GM12878 (cell line): ENCODE results near the gene TRAPPC4.

Experiments
- CTCF ChIP-seq, 3 experiments: IDR thresholded peaks in 2 of 3; conservative IDR thresholded peaks in 1 of 3; 2 replicates each; pipeline ENCODE4 v1.5.1; 2011; ENCODE audit warnings: low read depth in 3 of 3, low read length in 3 of 3, mild to moderate bottlenecking in 3 of 3, control low read depth in 2 of 3, moderate library complexity in 2 of 3, inconsistent platforms in 1 of 3, mixed read lengths in 1 of 3; ENCODE audit not compliant: control insufficient read depth in 2 of 3, insufficient read depth in 1 of 3; ENCODE audit errors: extremely low read depth in 1 of 3
- ELK1 ChIP-seq: IDR thresholded peaks from 2 replicates; pipeline ENCODE4 v1.6.1; 2012; ENCODE audit warnings: low read depth, low read length, improper control_type of control experiment
- GABPA ChIP-seq: IDR thresholded peaks from 2 replicates; pipeline ENCODE4 v1.6.1; 2014; ENCODE audit warnings: antibody characterized with exemption, low read depth, mild to moderate bottlenecking, inconsistent platforms
- MEF2B ChIP-seq: fragments of 450-650 bp; IDR thresholded peaks from 2 replicates; pipeline ENCODE4 v1.6.1; 2018; ENCODE audit warnings: mild to moderate bottlenecking, moderate library complexity; ENCODE audit not compliant: partially characterized antibody, poor library complexity, severe bottlenecking
- MXI1 ChIP-seq: fragments of 150-350 bp; IDR thresholded peaks from 2 replicates; pipeline ENCODE4 v1.6.1; 2011; ENCODE audit warnings: low read depth, mild to moderate bottlenecking, inconsistent platforms, low read length, improper control_type of control experiment
- NFYB ChIP-seq: IDR thresholded peaks from 2 replicates; pipeline ENCODE4 v1.6.1; 2011; ENCODE audit warnings: low read depth, mild to moderate bottlenecking, low read length, improper control_type of control experiment, moderate library complexity; ENCODE audit not compliant: insufficient read depth
- POLR2A ChIP-seq: IDR thresholded peaks from 2 replicates; pipeline ENCODE4 v1.6.1; 2011; ENCODE audit warnings: low read depth, mild to moderate bottlenecking, low read length

DNA sequence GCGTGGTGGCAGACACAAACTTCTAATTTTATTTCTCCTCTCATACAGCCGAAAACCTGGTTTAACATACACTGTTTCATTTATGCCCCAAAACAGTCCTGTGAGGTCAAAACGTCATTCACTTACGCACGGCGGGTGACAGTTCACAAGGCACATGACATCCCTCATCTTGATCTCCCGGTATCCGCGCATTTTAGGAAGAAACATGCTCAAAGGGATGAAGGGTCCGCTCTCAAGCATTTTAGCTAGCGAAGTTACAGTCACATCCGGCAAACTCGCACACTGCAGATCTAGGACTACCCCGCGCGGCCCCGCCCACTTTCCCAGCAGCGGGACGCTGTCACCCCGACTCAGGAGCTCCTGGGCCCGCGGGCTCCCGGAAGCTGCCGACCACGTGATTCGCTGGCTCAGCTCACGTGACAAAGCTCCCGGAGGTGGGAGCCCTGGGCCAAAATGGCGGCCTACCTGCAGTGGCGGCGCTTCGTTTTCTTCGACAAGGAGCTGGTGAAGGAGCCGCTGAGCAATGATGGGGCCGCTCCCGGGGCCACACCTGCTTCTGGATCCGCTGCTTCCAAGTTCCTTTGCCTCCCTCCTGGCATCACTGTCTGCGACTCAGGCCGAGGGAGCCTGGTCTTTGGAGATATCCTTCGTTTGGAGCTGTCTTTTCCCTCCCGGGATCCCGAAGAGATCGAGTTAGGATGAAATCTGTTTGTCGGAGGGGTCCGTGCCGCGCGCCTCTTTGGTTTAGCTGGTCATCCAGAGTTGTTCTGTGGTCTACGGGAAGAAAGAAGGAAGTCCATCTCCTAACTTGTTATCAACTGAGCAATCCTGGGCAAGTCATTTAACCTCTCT, 49.0 kb downstream of the TRAPPC4 start, which contains the start of gene VPS11:
- TF ChIP-seq POLR2A (peak; percentile 85), CTCF (IDR thresholded peaks at IDR 0.05 in 2 of 3, conservative IDR thresholded peaks at IDR 0.05 in 1 of 3; ENCODE audit: control insufficient read depth in 2 of 3, extremely low read depth in 1 of 3, insufficient read depth in 1 of 3, low read depth in 3 of 3, low read length in 3 of 3) (no peak), MXI1 (peak; percentile 95), MEF2B (peak; percentile 85), ELK1 (peak; percentile 77; the same call in 1 of the 2 replicates), NFYB (peak; percentile 76), GABPA (peak; percentile 84)
